ENCODE measurements around the gene CABLES1.

The CABLES1 gene

GRCh38 chr18:23149570-23149969 is 14.3 kb downstream of the CABLES1 start:
- ChIA-PET POLR2A (no interaction called here), CTCF (no interaction called here)
- TF ChIP-seq FOXM1 (IDR thresholded peaks at IDR 0.05; ENCODE audit: borderline replicate concordance) (no peak), TARDBP (IDR thresholded peaks at IDR 0.05) (no peak), L3MBTL2 (conservative IDR thresholded peaks at IDR 0.05) (no peak), LEF1 (IDR thresholded peaks at IDR 0.05; ENCODE audit: borderline replicate concordance) (no peak), BHLHE40 (IDR thresholded peaks at IDR 0.05; ENCODE audit: borderline replicate concordance) (no peak), FOXA1 (IDR thresholded peaks at IDR 0.05) (no peak), NFRKB (IDR thresholded peaks at IDR 0.05) (no peak), FOXK2 (IDR thresholded peaks at IDR 0.05) (no peak), SUZ12 (IDR thresholded peaks at IDR 0.05) (no peak), CTBP1 (IDR thresholded peaks at IDR 0.05; ENCODE audit: borderline replicate concordance) (no peak), PKNOX1 (IDR thresholded peaks at IDR 0.05) (no peak), HDGF (IDR thresholded peaks at IDR 0.05; ENCODE audit: borderline replicate concordance) (no peak), SP1 (IDR thresholded peaks at IDR 0.05) (no peak), ZNF384 (IDR thresholded peaks at IDR 0.05) (no peak), ELF4 (IDR thresholded peaks at IDR 0.05) (no peak), ARNT (IDR thresholded peaks at IDR 0.05) (no peak)
- no peak for DNase-seq (ENCODE audit: extremely low spot score)

- TF ChIP-seq FOXM1 (IDR thresholded peaks at IDR 0.05; ENCODE audit: borderline replicate concordance) (no peak), ARNT (IDR thresholded peaks at IDR 0.05) (no peak), NFRKB (IDR thresholded peaks at IDR 0.05) (no peak), CTBP1 (IDR thresholded peaks at IDR 0.05; ENCODE audit: borderline replicate concordance) (no peak), TARDBP (IDR thresholded peaks at IDR 0.05) (no peak), ZNF384 (IDR thresholded peaks at IDR 0.05) (no peak), FOXK2 (IDR thresholded peaks at IDR 0.05) (no peak), SUZ12 (IDR thresholded peaks at IDR 0.05) (no peak), ELF4 (IDR thresholded peaks at IDR 0.05) (no peak), HDGF (IDR thresholded peaks at IDR 0.05; ENCODE audit: borderline replicate concordance) (no peak)
- no peak for DNase-seq (ENCODE audit: extremely low spot score)
- CTCF ChIA-PET: interaction anchor here (0.6 kb wide), 1 partner anchor 46 kb away, joined by 7 read pairs; no protein-coding TSS in a partner anchor
- POLR2A ChIA-PET: no interaction called here
Observed at GRCh38 chr18:23151414-23152099, 16.3 kb downstream of the CABLES1 start.

- POLR2A ChIA-PET: no interaction called here
- DNase-seq (ENCODE audit: extremely low spot score): no peak
- TF ChIP-seq BHLHE40 (IDR thresholded peaks at IDR 0.05; ENCODE audit: borderline replicate concordance) (no peak), LEF1 (IDR thresholded peaks at IDR 0.05; ENCODE audit: borderline replicate concordance) (no peak), TARDBP (IDR thresholded peaks at IDR 0.05) (no peak), FOXM1 (IDR thresholded peaks at IDR 0.05; ENCODE audit: borderline replicate concordance) (no peak), HDGF (IDR thresholded peaks at IDR 0.05; ENCODE audit: borderline replicate concordance) (no peak), NFRKB (IDR thresholded peaks at IDR 0.05) (no peak), ARNT (IDR thresholded peaks at IDR 0.05) (no peak), CTBP1 (IDR thresholded peaks at IDR 0.05; ENCODE audit: borderline replicate concordance) (no peak), FOXA1 (IDR thresholded peaks at IDR 0.05) (no peak), SP1 (IDR thresholded peaks at IDR 0.05) (no peak), L3MBTL2 (conservative IDR thresholded peaks at IDR 0.05) (no peak), SUZ12 (IDR thresholded peaks at IDR 0.05) (no peak), PKNOX1 (IDR thresholded peaks at IDR 0.05) (no peak), ELF4 (IDR thresholded peaks at IDR 0.05) (no peak), ZNF384 (IDR thresholded peaks at IDR 0.05) (no peak), FOXK2 (IDR thresholded peaks at IDR 0.05) (no peak)
- CTCF ChIA-PET: interaction anchor here (0.6 kb wide), 1 partner anchor 327 kb away, joined by 3 read pairs; no protein-coding TSS in a partner anchor
Observed at GRCh38 chr18:23154030-23154429, 18.7 kb downstream of the CABLES1 start.

- ChIA-PET CTCF (interaction anchor here (0.6 to 1.0 kb wide), 4 partner anchors 8 to 442 kb away, joined by 3 to 4 read pairs (median 3); no protein-coding TSS in a partner anchor), POLR2A (interaction anchor here (0.6 to 1.5 kb wide), 3 partner anchors 15 to 21 kb away, joined by 3 to 4 read pairs (median 3); no protein-coding TSS in a partner anchor)
- DNase-seq (ENCODE audit: extremely low spot score): no peak
- TF ChIP-seq ARNT (IDR thresholded peaks at IDR 0.05) (no peak), L3MBTL2 (conservative IDR thresholded peaks at IDR 0.05) (no peak), FOXM1 (IDR thresholded peaks at IDR 0.05; ENCODE audit: borderline replicate concordance) (no peak), SP1 (IDR thresholded peaks at IDR 0.05) (no peak)
Observed at GRCh38 chr18:23154823-23155500, 19.7 kb downstream of the CABLES1 start.

DNA sequence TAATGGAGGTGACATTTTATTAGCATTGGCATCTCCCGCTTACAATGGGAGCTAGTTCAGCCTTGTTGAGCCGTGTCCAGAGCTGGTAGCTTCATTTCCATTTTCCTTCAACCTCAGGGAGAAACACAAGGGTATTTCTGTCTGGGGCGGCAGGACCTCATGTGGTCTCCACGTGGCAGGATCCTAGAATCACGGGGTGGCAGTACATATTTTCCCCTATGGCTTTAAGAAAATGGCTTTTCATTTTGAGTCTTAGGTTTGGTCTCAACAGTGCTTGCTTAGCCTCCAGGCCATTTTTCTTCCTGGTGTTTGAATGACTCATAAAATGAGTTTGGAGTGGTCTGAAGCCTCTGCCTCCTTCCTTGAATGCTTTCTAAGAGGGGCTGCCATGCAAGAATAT is 20.3 kb downstream of the CABLES1 start:
- CTCF ChIA-PET: interaction anchor here (0.7 to 1.0 kb wide), 3 partner anchors 9 to 442 kb away, joined by 3 to 4 read pairs (median 3); no protein-coding TSS in a partner anchor
- TF ChIP-seq L3MBTL2 (conservative IDR thresholded peaks at IDR 0.05) (peak; percentile 79), FOXA1 (IDR thresholded peaks at IDR 0.05) (no peak)
- DNase-seq (ENCODE audit: extremely low spot score): no peak
- POLR2A ChIA-PET: interaction anchor here (0.6 to 1.5 kb wide), 2 partner anchors 17 to 21 kb away, joined by 3 to 4 read pairs; no protein-coding TSS in a partner anchor

DNA sequence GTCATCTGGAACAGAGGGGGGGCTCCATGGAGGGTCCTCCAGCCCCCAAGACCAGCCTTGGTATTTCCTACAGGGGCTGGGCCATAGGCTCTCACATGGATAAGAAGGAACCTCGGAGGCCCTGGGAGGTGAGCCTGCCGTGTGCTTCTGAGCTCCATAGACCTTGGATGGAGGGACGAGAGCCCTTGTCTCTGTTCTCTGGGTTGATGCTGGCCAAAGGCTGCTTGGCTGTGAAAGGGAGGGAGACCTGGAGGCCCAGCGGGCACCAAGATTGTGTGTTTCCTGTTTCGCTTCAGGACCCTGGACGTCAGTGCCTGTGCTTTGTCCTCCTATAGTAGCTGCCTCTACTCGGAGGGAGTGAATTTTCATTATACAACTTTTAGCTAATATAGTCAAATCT is 20.8 kb downstream of the CABLES1 start:
- DNase-seq (ENCODE audit: extremely low spot score): no peak
- POLR2A ChIA-PET: interaction anchor here (0.8 to 1.5 kb wide), 2 partner anchors 18 to 22 kb away, joined by 3 to 4 read pairs; no protein-coding TSS in a partner anchor
- CTCF ChIA-PET: no interaction called here
- TF ChIP-seq NFRKB (IDR thresholded peaks at IDR 0.05) (no peak), CTBP1 (IDR thresholded peaks at IDR 0.05; ENCODE audit: borderline replicate concordance) (no peak), FOXK2 (IDR thresholded peaks at IDR 0.05) (no peak), ARNT (IDR thresholded peaks at IDR 0.05) (no peak), ZNF384 (IDR thresholded peaks at IDR 0.05) (no peak), HDGF (IDR thresholded peaks at IDR 0.05; ENCODE audit: borderline replicate concordance) (no peak), FOXA1 (IDR thresholded peaks at IDR 0.05) (no peak), LEF1 (IDR thresholded peaks at IDR 0.05; ENCODE audit: borderline replicate concordance) (no peak), BHLHE40 (IDR thresholded peaks at IDR 0.05; ENCODE audit: borderline replicate concordance) (no peak)
